Fibroblast of villous mesenchyme (primary cell): Measurements from ENCODE around the gene COL20A1. TPM values are rescaled to one million over a fixed set of nuclear protein-coding genes. Genes with fewer than 3 reads are reported as not detected.

Experiments used
- DNase-seq: peaks from one replicate; pipeline ENCODE4 v3.0.0-alpha.2; 2010; ENCODE audit warnings: low read depth
- H3K4me3 ChIP-seq: 2 replicates; pipeline ENCODE4 v1.5.1; 2011; ENCODE audit warnings: low read depth, mild to moderate bottlenecking, low read length
- CTCF ChIP-seq: IDR thresholded peaks from 2 replicates; pipeline ENCODE4 v1.5.1; 2012; ENCODE audit warnings: low read depth, mild to moderate bottlenecking, low read length; ENCODE audit not compliant: insufficient read depth
- total RNA-seq: library from RNA; depleted of rRNA; stranded (reverse); fragments of >200 nt; gene quantifications from 2 replicates; pipeline ENCODE4 v1.2.3, GENCODE V29; 2012

COL20A1 gene
- total RNA-seq, 1 donor = under 0.01 TPM

GRCh38 chr20:63312273-63312672 is 19.3 kb downstream of the COL20A1 start:
- H3K4me3 ChIP-seq = no peak overlapping the region
- no peak for DNase-seq
- TF ChIP-seq CTCF = no peak

- H3K4me3 ChIP-seq = no peak overlapping the region
- no peak for TF ChIP-seq CTCF
- DNase-seq = peak; percentile 45
These were observed 19.8 kb downstream of the COL20A1 start for GRCh38 chr20:63312690-63313348.

GRCh38 chr20:63313349-63314014 is 20.5 kb downstream of the COL20A1 start:
- no peak for DNase-seq
- H3K4me3 ChIP-seq = no peak overlapping the region
- TF ChIP-seq CTCF = no peak

GRCh38 chr20:63314015-63314471 is 21.1 kb downstream of the COL20A1 start:
- no peak overlapping the region for H3K4me3 ChIP-seq
- DNase-seq = no peak
- TF ChIP-seq CTCF = no peak

- no peak for DNase-seq
- H3K4me3 ChIP-seq = no peak overlapping the region
- no peak for TF ChIP-seq CTCF
These were observed 21.7 kb downstream of the COL20A1 start for GRCh38 chr20:63314566-63315239.

GRCh38 chr20:63315240-63315689 is 22.3 kb downstream of the COL20A1 start:
- H3K4me3 ChIP-seq = no peak overlapping the region
- no peak for TF ChIP-seq CTCF
- DNase-seq = no peak
